Transverse colon (tissue), 4 donors: ENCODE data around the gene MYO5B. TPM values are rescaled to one million over a fixed set of nuclear protein-coding genes. Genes with fewer than 3 reads are reported as not detected.

Experiments used
- DNase-seq: peaks from one replicate; pipeline ENCODE4 v3.0.0-alpha.2; 2019
- H3K27ac ChIP-seq, 4 donors: fragments of 200-600 bp; sonication (generic); 2 replicates each; pipeline ENCODE4 v1.5.1; 2016 to 2018; ENCODE audit warnings: inconsistent platforms in 4 of 4
- H3K27me3 ChIP-seq: fragments of 200-600 bp; sonication (generic); 2 replicates; pipeline ENCODE4 v1.5.1; 2017; ENCODE audit warnings: inconsistent platforms
- H3K36me3 ChIP-seq, 4 donors: fragments of 200-600 bp; sonication (generic); 2 replicates each; pipeline ENCODE4 v1.5.1; 2017 to 2019; ENCODE audit warnings: inconsistent platforms in 4 of 4
- H3K4me1 ChIP-seq, 4 donors: fragments of 200-600 bp; sonication (generic); 2 replicates each; pipeline ENCODE4 v1.5.1; 2017 to 2020; ENCODE audit warnings: inconsistent platforms in 4 of 4
- H3K4me3 ChIP-seq, 4 donors: fragments of 200-600 bp; sonication (generic); 1 replicate in 1 of 4; 2 replicates in 3 of 4; pipeline versions ENCODE4 v1.5.1 to v1.6.1; 2017 to 2019; ENCODE audit warnings: inconsistent platforms in 4 of 4
- H3K9me3 ChIP-seq, 2 donors: fragments of 200-600 bp; sonication (generic); 2 replicates each; pipeline ENCODE4 v1.5.1; 2017 to 2019; ENCODE audit warnings: inconsistent platforms in 2 of 2
- CTCF ChIP-seq, 5 experiments: fragments of 200-600 bp in 3 of 5; fragments of 450-650 bp in 2 of 5; sonication (generic) in 3 of 5; IDR thresholded peaks; 1 replicate in 2 of 5; 2 replicates in 3 of 5; pipeline ENCODE4 v1.5.1; 2016 to 2017; ENCODE audit warnings: antibody characterized with exemption in 5 of 5, inconsistent platforms in 3 of 5, mild to moderate bottlenecking in 2 of 5, moderate library complexity in 1 of 5
- EP300 ChIP-seq: sonication (generic); formaldehyde crosslinking; IDR thresholded peaks from one replicate; pipeline ENCODE4 v1.6.1; 2017; ENCODE audit warnings: antibody characterized with exemption, low read depth
- POLR2A ChIP-seq: fragments of 450-650 bp; IDR thresholded peaks from one replicate; pipeline ENCODE4 v1.6.1; 2016; ENCODE audit warnings: antibody characterized with exemption, mild to moderate bottlenecking, moderate library complexity
- POLR2AphosphoS5 ChIP-seq, 3 donors: sonication (generic); formaldehyde crosslinking; IDR thresholded peaks; one replicate each; pipeline ENCODE4 v1.6.1; 2016; ENCODE audit warnings: antibody characterized with exemption in 3 of 3
- WGBS, 2 donors: methylation state at CpG; one replicate each; pipeline ENCODE4 v1.1.5; 2018; ENCODE audit warnings: low coverage in 1 of 2; 5-methylcytosine and 5-hydroxymethylcytosine counted together
- in situ Hi-C, 4 donors: fragments of 200-750 bp; cut with MboI; loops; one replicate each; pipeline versions ENCODE4 v1.15.0 to v1.15.1; 2017; ENCODE audit warnings: low sequenced_read_pairs in 3 of 4, low pct_ligation_motif_present in 1 of 4, low pct_unique_long_range_greater_than_20kb in 1 of 4
- intact Hi-C: fragments of 100-400 bp; cut with DNase I; formaldehyde crosslinking; loops from one replicate; pipeline ENCODE4 v1.15.1; 2023; ENCODE audit warnings: low total_unique reads
- total RNA-seq, 4 donors: library from RNA; depleted of rRNA; stranded (reverse); fragments of >200 nt; gene quantifications; one replicate each; pipeline ENCODE4 v1.1.0, GENCODE V29; 2016

MYO5B gene
- total RNA-seq, 4 donors from 2014 or later: 96.7 to 144 (median 114) TPM

- peak; percentile 17 for DNase-seq
- in situ Hi-C loops (no loop called here), intact Hi-C loops (no loop called here)
- peaks cover 9 to 23% (median 19%) of the 10 kb centered on the region in 4 donors for H3K4me1 ChIP-seq
- H3K36me3 ChIP-seq: no peaks in the 10 kb centered on the region
- 61 to 67% methylated on average over 5 to 6 of the region's 6 CpGs for WGBS, 2 donors
- H3K27me3 ChIP-seq: no peaks in the 10 kb centered on the region
- peak in 1 of 5 experiments; percentile 10 for TF ChIP-seq CTCF (IDR thresholded peaks at IDR 0.05)
- no peak for TF ChIP-seq POLR2A
- TF ChIP-seq EP300: no peak
- TF ChIP-seq POLR2AphosphoS5 (IDR thresholded peaks at IDR 0.05): no peak
- H3K27ac ChIP-seq: peak overlapping the region in 3 of 4 donors; percentile 48 to 76 (median 50)
- no peaks in the 10 kb centered on the region for H3K9me3 ChIP-seq
- no peak overlapping the region for H3K4me3 ChIP-seq
Observed at GRCh38 chr18:50090370-50091312, 104.3 kb downstream of the MYO5B start.

- DNase-seq: no peak
- Histone ChIP-seq H3K4me1 (peaks cover 9 to 23% (median 19%) of the 10 kb centered on the region in 4 donors), H3K27ac (no peak overlapping the region), H3K27me3 (no peaks in the 10 kb centered on the region), H3K4me3 (no peak overlapping the region), H3K36me3 (no peaks in the 10 kb centered on the region), H3K9me3 (no peaks in the 10 kb centered on the region)
- intact Hi-C loops (no loop called here), in situ Hi-C loops (no loop called here)
- 73 to 88% methylated on average over 4 to 9 of the region's 9 CpGs for WGBS, 2 donors
- TF ChIP-seq POLR2A: no peak
Observed at GRCh38 chr18:50089702-50090101, 105.2 kb downstream of the MYO5B start.

- in situ Hi-C loops: no loop called here
- no peak for DNase-seq
- no peaks in the 10 kb centered on the region for H3K4me1 ChIP-seq
- H3K27ac ChIP-seq: no peak overlapping the region
- intact Hi-C loops: no loop called here
- TF ChIP-seq CTCF (IDR thresholded peaks at IDR 0.05) (no peak), POLR2A (no peak), POLR2AphosphoS5 (IDR thresholded peaks at IDR 0.05) (no peak), EP300 (no peak)
- H3K36me3 ChIP-seq: no peaks in the 10 kb centered on the region
- WGBS, 2 donors: 69 to 72% methylated on average over 3 of the region's 3 CpGs
- no peak overlapping the region for H3K4me3 ChIP-seq
- H3K9me3 ChIP-seq: no peaks in the 10 kb centered on the region
- no peaks in the 10 kb centered on the region for H3K27me3 ChIP-seq
Observed at GRCh38 chr18:50083708-50084107, 111.2 kb downstream of the MYO5B start.

- in situ Hi-C loops: no loop called here
- Histone ChIP-seq H3K4me3 (no peak overlapping the region), H3K9me3 (no peaks in the 10 kb centered on the region), H3K27me3 (no peaks in the 10 kb centered on the region), H3K4me1 (peaks cover 0 to 7% (median 0%) of the 10 kb centered on the region in 4 donors), H3K36me3 (no peaks in the 10 kb centered on the region), H3K27ac (no peak overlapping the region)
- no peak for DNase-seq
- intact Hi-C loops: no loop called here
- WGBS, 2 donors: 52 to 53% methylated on average over 2 of the region's 2 CpGs
- no peak for TF ChIP-seq POLR2A
Observed at GRCh38 chr18:50080932-50081560, 113.9 kb downstream of the MYO5B start.

GRCh38 chr18:50080316-50080715 is 114.6 kb downstream of the MYO5B start:
- Histone ChIP-seq H3K4me3 (no peak overlapping the region), H3K27me3 (no peaks in the 10 kb centered on the region), H3K36me3 (no peaks in the 10 kb centered on the region), H3K27ac (no peak overlapping the region), H3K4me1 (peaks cover 0 to 7% (median 0%) of the 10 kb centered on the region in 4 donors), H3K9me3 (no peaks in the 10 kb centered on the region)
- WGBS, 2 donors: 68 to 69% methylated on average over 3 to 4 of the region's 4 CpGs
- TF ChIP-seq POLR2A (no peak), POLR2AphosphoS5 (IDR thresholded peaks at IDR 0.05) (no peak), EP300 (no peak), CTCF (IDR thresholded peaks at IDR 0.05) (no peak)
- in situ Hi-C loops (no loop called here), intact Hi-C loops (no loop called here)
- no peak for DNase-seq
